HG02763 (cell line): ENCODE results near the gene TMEM120B.
"Not testable (repeated sequence)": the region's sequence is repeated elsewhere in the genome, so short reads cannot be mapped to it uniquely, and the experiment has no call there.

Source experiments
- ATAC-seq: cut with Tn5 transposase; IDR thresholded peaks from one replicate; pipeline ENCODE4 v1.9.1; 2021; ENCODE audit warnings: mild to moderate bottlenecking, moderate library complexity; ENCODE audit not compliant: unreplicated experiment

Gene TMEM120B

DNA sequence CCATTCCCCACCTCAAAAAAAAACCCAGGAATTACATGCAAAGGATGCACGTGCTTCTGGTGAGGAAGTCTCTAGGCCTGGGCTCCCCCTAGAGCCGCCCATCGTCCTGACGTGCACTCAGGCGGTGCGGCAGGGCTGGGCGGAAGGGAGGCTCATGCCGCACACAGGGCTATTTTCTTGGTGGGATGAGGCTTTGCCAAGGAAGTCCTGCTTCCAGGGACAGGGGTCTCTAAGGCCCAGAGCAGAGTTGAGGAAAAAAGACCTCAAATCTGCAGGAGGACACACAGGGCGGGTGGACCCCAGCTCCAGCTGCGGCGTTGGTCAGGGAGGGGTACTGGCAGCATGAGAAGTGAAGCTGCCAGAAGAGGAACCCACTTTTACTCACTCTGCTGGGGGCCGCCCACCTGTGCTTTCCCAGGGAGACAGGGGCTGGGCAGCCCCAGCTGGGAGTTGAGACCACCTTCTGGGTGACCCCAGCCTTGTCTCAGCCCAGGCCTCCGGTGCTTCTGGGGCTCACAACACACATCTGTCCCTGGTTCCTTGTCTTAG, 76.8 kb downstream of the TMEM120B start:
- no peak for ATAC-seq

DNA sequence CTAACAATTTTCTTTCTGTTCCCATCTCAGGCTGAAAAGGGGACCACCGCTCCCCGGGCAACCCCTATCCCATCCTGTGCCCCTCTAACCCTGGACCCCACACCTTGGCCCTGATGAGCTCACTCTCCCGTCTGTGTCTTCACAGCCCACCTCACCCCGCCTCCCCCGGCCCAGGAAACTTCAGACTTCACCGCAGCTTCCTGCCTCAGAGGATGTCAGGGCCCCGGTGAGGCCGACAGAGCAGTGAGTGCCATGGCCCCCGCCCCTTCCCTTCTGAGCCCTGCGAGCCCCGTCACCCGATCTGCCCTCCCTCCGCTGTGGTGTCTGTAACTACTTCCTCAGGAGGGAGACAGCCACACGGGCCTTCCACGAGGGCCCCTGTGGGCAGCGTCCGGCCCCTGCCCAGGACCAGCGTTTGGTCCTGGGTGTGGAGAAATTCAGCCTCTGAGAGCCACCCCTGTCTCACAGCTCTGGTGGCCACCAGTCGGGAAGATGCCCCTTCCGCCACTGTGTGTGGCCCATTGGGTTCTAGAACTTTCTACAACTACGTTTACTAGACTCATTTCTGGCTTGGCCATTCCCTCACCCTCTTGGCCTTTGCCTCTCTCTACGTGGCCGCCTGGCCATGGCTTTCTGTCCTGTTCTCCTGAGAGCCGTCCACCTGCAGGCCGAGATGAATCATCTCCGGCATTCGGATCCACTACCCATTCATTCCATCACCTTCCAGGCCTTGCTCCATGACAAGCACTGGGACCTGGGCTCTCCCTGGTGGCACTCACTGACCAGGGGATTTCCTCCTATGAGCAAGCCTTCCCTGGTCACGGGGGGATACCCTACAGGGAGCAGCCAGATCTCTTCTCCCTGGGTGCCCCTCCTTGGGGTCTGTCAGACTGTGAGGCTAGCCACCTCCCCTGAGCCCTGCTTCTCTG, 77.5 kb downstream of the TMEM120B start:
- ATAC-seq, result peak; percentile 33

DNA sequence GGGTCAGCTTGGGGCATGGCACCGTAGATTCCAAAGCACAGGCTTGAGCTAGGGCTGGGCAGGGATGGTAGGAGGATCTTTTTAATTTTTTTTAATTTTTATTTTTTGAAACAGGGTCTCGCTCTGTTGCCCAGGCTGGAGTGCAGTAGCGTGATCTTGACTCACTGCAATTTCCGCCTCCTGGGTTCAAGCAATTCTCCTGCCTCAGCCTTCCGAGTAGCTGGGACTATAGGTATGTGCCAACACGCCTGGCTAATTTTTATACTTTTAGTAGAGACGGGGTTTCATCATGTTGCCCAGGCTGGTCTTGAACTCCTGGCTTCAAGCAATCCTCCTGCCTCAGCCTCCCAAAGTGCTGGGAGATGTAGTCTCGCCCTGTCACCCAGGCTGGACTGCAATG, 78.2 kb downstream of the TMEM120B start:
- not testable (repeated sequence) for ATAC-seq

DNA sequence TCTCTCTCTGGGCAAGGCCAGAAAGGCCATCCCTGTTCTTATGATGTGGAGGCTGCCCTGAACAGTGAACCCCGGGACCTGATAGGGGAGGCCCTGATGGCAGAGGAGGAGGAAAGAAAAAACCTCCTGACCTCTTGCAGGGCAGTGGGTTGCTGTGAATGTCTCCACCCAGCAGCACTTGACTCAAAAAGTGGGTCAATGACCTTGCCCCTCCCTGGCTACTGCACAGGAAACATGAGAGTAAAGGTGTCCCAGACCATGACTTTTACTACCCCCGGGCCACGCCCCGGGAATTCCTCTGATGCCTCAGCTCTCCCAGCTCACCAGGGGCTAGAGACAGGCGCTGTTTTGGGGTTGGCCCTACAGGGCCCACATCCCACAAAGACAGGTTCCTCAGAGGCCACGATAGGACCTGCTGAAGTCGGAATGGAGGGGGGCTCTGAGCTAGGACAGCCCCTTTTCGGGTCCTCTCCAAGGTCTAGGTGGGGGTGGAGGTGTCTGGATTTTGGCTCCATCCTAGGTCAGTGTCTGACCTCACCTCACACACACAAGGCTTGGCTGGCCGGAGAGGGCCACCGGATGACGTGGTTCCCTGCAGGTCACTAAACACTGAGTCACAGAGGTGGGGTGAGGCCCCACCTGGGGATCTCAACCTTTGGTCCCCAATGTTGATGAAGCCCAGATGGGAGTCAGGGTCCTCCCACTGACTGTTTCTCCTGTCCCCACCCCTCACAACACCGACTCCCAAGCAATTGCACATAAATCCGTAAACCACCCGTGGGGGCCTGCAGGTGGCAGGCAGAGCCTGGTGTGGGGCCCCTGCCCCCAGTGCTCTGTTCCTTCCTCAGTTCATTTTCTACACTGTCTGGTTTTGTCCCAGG, 79.4 kb downstream of the TMEM120B start:
- no peak for ATAC-seq

DNA sequence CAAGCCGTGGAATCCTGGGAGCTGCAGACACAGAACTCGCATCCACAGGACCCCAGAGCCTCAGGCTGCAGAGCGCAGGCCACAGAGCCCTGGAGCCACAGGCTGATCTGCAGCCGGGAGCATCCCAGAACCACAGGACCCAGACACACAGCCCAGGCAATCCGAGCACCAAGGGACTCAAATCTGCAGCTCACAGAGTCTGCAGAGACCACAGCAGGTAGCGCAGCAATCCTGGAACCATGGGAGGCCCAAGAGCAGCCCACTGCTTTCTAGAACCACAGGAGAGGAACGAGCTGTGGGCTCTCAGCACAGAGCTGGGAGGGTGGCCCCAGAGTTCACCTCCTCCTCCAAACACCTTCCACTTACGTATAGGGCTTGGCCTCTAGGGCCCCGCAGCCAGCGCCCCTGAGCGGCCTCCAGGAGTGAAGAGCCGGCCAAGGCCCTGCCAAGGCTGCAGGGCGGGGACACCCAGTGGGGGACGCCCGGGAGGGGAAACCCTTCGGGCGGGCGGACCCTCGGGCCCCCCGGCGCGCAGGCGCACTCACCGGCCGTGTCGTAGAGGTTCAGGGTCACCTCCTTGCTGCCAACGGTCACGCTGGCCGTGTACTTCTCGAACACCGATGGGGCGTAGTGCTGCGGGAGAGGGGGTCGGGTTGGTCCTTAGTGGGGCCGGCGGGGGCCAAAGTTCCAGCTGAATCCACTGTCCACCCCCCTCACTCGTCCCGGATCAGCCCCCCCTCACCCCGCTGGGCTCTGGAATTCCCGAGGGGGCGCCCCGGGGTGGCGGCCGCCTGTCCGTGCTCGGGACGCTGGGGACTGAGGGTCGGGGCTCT, 80.3 kb downstream of the TMEM120B start:
- ATAC-seq, result no peak

DNA sequence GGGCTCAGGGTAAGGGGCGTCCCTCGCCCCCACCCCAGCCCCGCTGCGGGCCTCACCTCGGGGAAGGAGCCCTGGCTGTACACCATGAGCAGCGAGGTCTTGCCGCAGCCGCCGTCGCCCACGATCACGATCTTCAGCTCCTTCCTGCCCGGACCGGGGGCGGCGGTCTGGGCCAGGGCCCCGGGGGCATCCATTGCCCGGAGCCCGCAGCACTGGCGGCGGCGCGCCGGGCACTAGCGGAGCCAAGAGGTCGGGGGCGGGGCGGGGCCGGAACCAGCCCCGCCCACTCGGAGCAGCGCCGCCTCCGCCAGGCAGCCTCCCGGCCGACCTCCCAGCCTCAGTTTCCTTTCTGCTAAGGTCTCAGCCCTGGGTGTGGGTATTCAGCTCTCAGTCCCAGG, 80.9 kb downstream of the TMEM120B start, which contains the start of gene RHOF:
RHOF (minus strand) TSS at position 249 of the 398 bp plus-strand sequence; CDS start at position 194, 55 bp downstream.
- peak; percentile 20 for ATAC-seq

DNA sequence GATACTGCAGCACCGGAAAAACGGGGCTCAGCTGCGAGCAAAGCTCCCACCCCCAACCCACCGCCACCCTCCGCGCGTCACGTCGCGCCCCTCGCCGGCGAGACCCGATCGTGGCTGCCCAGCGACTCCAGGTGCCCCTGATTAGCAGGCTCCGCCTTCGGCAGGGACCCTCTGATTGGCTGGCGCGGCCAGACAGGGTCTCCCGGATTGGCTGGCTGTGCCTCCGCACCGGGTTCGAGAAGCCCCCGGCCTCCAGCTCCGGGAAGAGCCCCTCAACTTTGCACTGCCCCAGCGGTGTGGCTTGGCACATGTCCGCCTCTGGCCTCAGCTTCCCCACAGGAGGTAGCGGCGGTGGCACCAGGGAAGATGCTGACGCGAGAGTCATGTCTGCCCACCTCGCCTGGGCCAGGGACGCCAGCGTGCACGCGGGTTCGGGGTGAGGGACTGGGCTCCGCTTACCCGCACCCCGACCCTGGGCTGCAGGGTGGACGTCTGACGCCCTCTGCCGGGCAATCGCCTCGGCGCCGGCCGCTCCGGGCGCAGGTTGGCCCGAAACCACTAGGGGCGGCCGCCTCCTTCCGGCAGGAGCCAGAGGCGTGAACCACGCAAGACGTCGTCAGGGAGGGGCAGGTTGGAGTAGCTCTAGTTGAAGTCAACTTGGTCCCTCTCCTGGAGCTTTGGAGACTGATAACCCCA, 81.4 kb downstream of the TMEM120B start:
- ATAC-seq, result peak; percentile 48

DNA sequence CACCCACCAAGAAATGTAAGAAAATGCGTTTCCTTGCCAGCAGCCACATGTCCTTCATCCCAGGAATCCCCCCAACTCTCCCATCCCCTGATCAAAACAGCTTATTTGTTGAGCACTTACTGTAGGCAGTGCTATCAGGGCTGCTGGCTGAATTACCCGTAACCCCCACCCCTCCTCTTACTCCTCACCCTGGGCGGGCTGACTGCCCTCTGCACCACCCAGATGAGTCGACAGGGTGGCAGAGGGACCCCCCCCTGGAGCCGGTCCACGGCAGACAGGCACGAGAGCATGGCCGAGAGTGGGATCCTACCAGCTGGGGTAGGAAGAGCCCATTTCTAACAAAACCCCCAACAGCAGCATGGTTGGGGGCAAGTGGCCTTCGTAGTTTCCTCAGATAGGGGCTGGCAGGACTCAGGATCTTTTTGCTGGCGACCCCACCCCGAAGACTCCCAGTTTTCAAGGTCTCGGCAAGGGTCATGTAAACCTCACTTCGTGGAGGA, 82.0 kb downstream of the TMEM120B start:
- no peak for ATAC-seq

DNA sequence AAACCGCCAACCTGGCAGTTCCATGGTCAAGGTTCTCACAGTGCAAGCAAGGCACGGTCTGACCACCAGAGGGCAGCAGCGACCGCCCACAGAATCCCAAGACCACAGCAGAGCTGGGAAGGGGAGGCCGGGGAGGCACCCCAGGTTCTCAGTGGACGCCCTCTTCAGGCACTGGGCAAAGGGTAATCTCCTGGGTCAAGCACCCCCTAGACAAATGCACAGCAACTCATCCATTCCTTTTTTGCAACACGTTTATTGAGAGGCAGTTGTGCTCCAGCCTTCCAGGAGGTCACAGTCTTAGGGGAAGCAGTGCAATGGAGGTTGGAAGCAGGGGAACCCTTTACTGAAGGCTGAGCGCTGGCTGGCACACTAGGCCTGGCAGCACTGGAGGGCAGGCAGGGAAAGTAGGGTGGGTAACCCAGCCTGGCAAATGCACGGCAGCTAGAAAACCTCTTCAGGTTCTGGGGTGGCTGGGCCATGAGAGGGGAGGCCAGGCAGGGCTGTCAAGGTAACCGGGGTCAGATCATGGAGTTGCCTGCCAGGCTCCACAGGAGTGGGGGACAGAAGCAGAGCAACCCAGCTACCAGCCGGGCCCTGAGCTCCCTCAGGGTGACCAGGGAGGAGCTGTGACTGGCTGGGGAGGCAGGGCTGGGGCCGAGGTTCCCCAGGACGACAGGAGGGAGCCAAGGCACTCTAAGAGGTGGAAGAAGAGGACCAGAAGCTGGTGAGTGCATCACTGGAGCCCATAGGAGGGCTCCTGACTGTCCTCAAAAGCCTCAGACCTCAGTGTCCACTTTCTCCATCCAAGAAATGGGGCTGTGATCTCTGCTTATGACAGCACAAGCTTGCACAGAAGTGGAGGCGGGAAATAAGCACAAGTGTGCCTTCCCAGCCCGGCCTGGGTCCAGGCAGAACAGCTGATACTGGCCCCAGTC, 82.7 kb downstream of the TMEM120B start:
- no peak for ATAC-seq

DNA sequence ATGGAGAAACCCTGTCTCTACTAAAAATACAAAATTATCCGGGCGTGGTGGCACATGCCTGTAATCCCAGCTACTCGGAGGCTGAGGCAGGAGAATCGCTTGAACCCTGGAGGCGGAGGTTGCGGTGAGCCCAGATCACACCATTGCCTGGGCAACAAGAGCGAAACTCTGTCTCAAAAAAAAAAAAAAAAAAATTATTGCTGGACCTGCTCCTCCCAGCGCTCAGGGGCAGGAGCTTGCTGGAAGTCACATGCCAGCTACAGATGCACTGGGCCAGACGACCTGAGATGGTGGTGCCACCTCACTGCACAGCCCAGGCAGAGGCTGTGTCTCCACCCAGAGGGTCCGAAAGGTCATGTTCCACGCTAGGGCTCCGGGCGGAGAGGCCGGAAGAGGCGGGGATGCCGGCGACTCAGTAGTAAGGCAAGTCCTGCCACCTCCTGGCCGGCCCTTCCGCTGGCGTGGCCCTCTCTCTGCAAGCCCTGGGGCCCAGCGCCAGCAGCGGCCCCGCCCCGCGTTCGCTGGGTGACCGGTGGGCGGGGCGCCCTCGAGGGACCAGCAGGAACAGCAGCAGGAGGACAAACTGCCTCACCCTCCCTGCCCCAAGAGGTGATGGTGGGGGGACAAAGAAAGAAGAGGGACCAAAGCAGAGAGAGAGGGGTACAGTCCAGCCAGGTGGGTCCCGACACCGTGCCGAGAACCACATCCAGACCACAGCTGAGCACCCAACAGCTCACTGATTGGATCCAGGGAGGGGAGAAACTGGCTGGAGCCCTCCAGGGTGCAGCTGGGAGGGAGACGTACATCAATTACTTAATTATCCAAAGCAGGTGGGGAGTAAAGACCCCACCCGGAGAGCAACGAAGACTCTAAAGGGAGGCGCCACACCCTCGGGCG, 84.6 kb downstream of the TMEM120B start:
- ATAC-seq, result no peak

DNA sequence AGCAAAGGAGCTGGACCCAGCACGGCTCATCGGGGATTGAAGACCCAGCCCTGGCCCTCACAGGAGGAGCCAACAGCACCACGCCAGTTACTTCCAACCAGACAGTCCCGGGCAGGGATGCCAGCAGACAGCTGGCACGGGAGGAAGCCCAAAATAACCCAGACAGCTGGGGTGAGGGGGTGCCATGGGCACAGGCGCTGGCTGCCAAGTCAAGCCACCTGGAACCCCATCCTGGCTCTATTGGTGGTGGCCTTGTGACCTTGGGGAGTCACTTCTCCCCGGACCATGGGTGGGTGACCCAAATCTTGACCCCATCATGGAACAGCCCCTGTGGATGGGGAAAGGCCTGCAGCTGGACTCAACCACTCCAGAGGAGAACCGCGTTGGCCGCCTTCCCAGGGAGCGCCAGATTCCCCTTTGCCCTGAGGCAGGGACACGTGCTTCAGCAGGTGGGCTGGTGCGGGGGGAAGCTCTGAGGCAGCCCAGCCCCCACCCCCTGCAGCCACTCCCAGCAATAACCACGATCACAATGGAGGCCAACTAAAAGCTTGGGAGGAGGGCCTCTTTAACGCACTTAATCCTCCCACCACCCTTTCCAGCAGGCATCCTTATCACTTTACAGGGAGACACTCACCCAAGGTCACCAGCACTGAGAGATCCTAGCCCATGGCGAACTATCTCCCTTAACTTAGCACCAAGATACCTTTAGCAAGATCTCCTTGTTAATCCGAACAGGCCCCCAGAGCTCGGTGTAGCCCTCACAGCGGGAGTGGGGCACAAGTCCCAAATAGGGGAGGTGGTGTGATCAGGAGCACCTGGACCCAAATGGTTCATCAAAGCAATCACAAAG, 85.6 kb downstream of the TMEM120B start:
- ATAC-seq, result no peak

DNA sequence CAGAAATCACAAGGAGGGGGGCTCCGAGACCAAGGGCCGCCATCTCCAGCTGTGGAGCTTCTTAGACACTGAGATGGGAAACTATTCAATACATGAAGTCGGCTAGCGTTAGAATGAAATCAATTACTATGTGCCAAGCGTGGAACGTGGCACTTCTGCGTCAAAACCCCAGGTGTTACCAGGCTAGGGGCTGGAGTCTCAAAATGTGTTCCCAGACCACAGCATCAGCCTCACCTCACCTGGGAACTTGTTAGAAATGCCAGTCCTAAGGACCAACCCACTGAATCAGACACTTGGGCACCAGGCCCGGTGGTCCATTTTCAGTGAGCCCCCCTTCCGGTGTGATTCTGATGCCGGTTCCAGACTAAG, 86.2 kb downstream of the TMEM120B start:
- ATAC-seq, result no peak

DNA sequence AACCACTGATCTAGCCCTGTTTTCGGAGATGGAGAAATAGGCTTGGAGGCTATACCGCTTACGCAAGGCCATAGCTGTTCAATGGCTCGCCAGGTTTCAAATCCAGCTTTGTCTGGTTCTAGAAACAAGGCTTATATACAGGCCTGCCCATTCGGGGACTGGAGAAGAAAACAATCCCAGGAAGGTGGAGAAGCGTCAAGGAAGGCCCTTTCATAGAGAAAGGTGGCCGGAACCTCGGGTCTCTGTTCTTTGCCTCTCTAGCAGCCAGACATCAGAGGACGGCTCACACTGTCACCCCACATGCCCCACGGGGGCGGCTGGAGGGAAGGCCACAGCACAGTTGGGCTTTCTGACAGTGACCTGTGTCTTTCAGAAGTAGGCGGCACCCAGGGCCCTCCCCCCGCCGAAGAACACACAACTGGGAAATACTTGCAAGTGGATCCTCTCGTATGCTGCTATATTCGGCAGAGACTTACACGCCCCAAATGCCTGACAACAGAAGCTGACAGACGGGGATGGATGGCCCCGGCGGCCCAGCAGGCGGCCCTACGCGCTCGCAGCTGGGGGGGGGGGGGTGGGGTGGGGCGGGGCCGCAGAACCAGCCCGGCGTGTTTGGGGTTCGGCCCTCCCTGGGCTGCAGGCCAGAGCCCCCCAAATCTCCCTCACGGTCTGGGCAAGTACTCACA, 86.7 kb downstream of the TMEM120B start:
- no peak for ATAC-seq

DNA sequence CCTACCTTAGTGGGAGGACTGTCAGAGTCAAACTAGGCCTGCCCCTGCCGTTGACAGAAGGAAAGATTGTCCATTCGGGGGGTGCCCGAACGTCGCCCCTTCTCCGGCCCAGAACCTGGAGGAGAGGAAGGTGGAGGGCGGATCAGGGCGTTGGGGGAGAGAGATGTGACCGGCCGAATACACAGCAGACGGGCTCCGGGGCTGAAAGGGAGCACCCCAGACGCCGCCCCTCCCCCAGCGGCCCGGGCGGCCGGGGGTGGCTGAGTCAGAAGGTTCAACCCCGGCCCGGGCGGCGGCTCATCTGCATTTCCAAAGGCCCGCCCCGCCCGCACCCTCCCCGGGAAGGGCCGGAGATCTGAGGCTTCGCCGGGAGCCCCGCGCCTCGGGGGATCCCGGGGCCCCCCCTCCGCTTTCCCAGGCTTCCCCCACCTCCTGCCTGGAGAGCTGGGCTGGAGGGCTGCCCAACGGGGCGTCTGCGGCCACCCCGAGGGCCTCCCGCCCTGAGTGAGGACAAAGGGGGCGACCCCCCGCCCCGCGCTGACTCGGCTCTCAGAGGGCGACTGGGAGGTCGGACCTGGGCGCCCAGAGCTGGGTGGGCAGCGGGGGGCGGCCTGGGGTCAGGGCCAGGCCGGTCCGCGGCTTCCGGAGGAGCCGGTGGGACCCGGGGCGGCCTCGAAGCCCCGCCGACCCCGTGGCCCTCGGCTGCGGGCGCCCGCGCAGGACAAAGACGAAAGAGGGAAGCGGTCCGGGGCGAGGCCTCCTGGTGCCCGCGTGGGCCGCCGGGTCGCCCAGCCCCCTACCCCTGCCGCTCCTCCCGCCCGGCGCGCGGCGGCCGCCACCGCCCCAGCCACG, 87.5 kb downstream of the TMEM120B start:
- no peak for ATAC-seq
